Activated CD8-positive, alpha-beta memory T cell treated with anti-CD3 and anti-CD28 coated beads, Interleukin-2, amount 50 U/mL, for 48 hours (primary cell): ENCODE measurements around the gene MBOAT7.
"Not testable (repeated sequence)": the region's sequence is repeated elsewhere in the genome, so short reads cannot be mapped to it uniquely, and the experiment has no call there.

Experiments used
- DNase-seq: peaks from one replicate; pipeline ENCODE4 v3.0.0-alpha.2; 2020

Gene MBOAT7

GRCh38 chr19:54189145-54189734 is at the start of gene MBOAT7:
TSS of gene MBOAT7 (minus strand) at chr19:54189580. CDS start at chr19:54188508, 1,072 bp downstream.
- DNase-seq = no peak

- no peak for DNase-seq
Measured at GRCh38 chr19:54233941-54234340, 44.6 kb upstream of the MBOAT7 start.

- peak; percentile 96 for DNase-seq
Measured at GRCh38 chr19:54231077-54231931, 41.9 kb upstream of the MBOAT7 start.

- no peak for DNase-seq
Measured at GRCh38 chr19:54230031-54230430, 40.7 kb upstream of the MBOAT7 start.

GRCh38 chr19:54229146-54229545 is 39.8 kb upstream of the MBOAT7 start:
- DNase-seq = no peak

- not testable (repeated sequence) for DNase-seq
Measured at GRCh38 chr19:54224619-54225018, 35.2 kb upstream of the MBOAT7 start.

GRCh38 chr19:54223937-54224281 is 34.5 kb upstream of the MBOAT7 start:
- DNase-seq = not testable (repeated sequence)

- not testable (repeated sequence) for DNase-seq
Measured at GRCh38 chr19:54223277-54223936, 34.0 kb upstream of the MBOAT7 start.

GRCh38 chr19:54222474-54223276 is 33.3 kb upstream of the MBOAT7 start, which contains the start of gene LILRB3:
TSS of gene LILRB3 (minus strand) at chr19:54223007. CDS start at chr19:54222976, 31 bp downstream.
- not testable (repeated sequence) for DNase-seq

- not testable (repeated sequence) for DNase-seq
Measured at GRCh38 chr19:54221947-54222346, 32.6 kb upstream of the MBOAT7 start.

- not testable (repeated sequence) for DNase-seq
Measured at GRCh38 chr19:54219702-54220101, 30.3 kb upstream of the MBOAT7 start.

GRCh38 chr19:54218960-54219661 is 29.7 kb upstream of the MBOAT7 start:
- no peak for DNase-seq

- DNase-seq = no peak
Measured at GRCh38 chr19:54218259-54218658, 28.9 kb upstream of the MBOAT7 start.

GRCh38 chr19:54217517-54218247 is 28.3 kb upstream of the MBOAT7 start:
- not testable (repeated sequence) for DNase-seq

- no peak for DNase-seq
Measured at GRCh38 chr19:54216869-54217268, 27.5 kb upstream of the MBOAT7 start.

GRCh38 chr19:54214734-54215133 is 25.4 kb upstream of the MBOAT7 start:
- DNase-seq = not testable (repeated sequence)

- DNase-seq = not testable (repeated sequence)
Measured at GRCh38 chr19:54214217-54214616, 24.8 kb upstream of the MBOAT7 start.

- no peak for DNase-seq
Measured at GRCh38 chr19:54211235-54211634, 21.9 kb upstream of the MBOAT7 start.

- DNase-seq = no peak
Measured at GRCh38 chr19:54209811-54210494, 20.6 kb upstream of the MBOAT7 start.

- DNase-seq = peak; percentile 84
Measured at GRCh38 chr19:54209058-54209810, 19.9 kb upstream of the MBOAT7 start.
